Muscle of arm (tissue), 12 donors: Measurements from ENCODE around the gene ZNF804B. TPM values are rescaled to one million over a fixed set of nuclear protein-coding genes. Genes with fewer than 3 reads are reported as not detected.

Experiments used
- DNase-seq: peaks from one replicate; pipeline ENCODE4 v3.0.0-alpha.2; 2013
- polyA plus RNA-seq, 12 donors: library from polyadenylated mRNA; unstranded; fragments of 120-200 nt; gene quantifications; one replicate each; pipeline ENCODE4 v1.2.1, GENCODE V29; 2013; ENCODE audit not compliant: insufficient read length in 12 of 12

ZNF804B gene
- polyA plus RNA-seq, 12 donors = 0.04 to 0.33 (median 0.05) TPM; not detected in 9

GRCh38 chr7:88835147-88835728 lies 75.7 kb downstream of the ZNF804B start:
- no peak for DNase-seq

- no peak for DNase-seq
Measured at GRCh38 chr7:88842201-88842600, 82.7 kb downstream of the ZNF804B start.

DNA sequence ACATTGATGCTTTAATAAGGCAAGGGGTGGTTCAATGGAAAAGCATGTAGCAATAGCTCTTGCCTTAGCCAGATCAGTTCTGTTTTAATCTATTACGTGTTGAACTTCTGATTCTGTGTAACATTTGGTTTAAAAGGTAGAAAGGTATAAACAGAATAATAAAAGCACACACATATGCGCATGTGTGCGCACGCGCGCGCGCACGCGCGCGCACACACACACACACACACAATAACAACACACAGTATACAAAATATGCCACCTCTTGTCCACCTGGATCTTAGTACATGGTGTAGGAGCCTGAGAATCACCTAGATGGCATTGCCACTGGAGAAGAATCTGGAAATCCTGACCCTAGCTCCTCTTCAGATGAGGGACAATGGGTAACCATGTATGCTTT lies 85.6 kb downstream of the ZNF804B start:
- DNase-seq = no peak

DNA sequence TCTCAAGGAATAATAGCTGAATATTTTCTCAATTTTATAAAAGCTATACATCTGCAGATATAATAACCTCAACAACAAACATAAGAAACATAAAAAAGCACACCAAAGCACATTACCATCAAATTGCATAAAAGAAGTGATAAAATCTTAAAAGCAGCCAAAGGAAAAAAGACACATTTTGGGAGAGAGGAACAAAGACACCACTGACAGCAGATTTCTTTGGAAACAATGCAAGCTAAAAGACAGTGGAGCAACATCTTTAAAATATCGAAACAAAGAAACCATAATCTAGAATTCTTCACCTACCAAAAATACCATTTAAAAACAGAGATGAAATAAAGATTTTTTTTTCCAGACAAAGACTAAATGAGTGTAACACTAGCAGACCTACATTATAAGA lies 91.7 kb downstream of the ZNF804B start:
- DNase-seq = no peak

DNA sequence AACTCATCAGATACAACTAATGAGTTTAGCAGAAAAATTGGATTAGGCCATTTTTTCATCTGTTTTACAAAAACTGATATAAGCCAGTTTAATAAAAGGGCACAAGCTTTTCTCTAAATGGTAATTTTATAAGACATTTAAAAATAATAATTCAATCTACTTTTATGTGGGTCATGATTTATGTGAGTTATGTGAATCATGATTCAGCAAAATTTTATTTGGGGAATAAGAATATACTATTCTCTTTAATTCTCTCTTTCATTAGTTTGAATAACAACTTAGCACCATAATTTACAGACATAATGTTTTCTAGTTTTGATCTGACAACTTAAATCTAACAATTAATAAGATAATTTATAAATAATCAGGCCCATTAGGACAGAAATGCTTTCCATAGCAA lies 99.8 kb downstream of the ZNF804B start:
- no peak for DNase-seq

DNA sequence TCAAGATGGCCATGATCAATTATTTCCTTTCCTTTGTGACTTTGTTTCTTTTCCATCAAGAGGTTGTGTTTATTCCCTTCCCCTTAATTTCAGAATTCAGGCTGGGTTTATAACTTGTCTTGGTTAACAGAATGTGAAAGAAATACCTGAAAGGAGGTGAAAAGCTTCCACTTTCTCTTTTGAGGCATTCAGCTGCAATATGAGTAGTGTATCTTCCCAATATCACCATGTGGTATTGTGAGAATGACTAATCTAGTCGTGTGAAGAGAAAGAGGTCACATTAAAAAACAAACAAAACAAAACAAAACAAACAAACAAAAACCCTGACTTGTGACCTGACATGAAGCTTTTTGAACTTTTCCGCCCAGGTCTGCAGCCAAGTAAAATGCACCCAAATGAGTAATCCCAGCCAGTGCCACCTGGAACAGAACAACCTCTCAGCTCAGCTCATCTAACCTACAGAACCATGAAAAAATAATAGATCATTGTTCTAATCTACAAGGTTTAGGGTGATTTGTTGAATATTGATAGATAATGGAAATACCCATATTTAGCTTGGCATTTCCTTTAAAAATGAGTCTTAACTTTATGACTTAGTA lies 106.9 kb downstream of the ZNF804B start:
- no peak for DNase-seq

- no peak for DNase-seq
Measured at GRCh38 chr7:88867158-88867557, 107.7 kb downstream of the ZNF804B start.

DNA sequence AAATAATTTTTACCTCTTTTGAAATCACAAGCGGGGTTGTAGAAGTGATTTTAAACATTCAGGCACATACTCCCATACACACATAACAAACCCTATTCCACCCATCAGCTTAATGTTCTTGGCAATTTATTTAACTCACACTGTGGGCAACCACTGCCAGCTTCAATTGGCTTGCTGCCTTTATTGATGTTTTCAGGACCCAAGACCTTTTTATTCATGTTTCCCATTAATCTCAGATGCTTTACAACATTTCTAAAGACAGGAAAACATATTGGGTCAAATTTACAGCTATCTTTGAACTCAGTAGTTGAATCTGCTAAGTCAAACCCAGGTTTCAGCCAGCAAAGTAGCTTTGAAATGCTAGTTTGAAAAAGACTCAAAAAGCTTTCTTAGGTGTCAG lies 109.0 kb downstream of the ZNF804B start:
- DNase-seq = no peak

- no peak for DNase-seq
Measured at GRCh38 chr7:88881136-88881535, 121.6 kb downstream of the ZNF804B start.

GRCh38 chr7:88885131-88885530 lies 125.6 kb downstream of the ZNF804B start:
- no peak for DNase-seq

GRCh38 chr7:88888684-88889083 lies 129.2 kb downstream of the ZNF804B start:
- no peak for DNase-seq

DNA sequence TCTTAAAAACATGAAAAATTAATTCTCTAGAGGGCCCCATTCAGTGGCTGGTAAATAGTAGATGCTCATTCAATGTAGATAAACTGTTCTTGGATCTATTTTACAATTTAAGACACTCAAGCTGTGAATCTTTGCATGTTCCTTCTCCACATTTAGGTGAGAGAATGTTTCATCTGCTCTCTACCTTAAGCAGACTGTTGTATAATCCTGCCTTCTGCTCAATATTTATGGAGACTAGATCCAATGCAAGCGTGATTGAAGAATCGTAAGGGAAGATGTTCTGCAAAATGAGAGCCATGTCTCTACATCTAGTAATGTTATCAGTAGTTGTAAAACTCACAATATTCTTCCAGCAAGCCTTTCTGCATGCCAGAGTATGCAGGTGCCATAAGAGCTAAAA lies 151.0 kb downstream of the ZNF804B start:
- no peak for DNase-seq

DNA sequence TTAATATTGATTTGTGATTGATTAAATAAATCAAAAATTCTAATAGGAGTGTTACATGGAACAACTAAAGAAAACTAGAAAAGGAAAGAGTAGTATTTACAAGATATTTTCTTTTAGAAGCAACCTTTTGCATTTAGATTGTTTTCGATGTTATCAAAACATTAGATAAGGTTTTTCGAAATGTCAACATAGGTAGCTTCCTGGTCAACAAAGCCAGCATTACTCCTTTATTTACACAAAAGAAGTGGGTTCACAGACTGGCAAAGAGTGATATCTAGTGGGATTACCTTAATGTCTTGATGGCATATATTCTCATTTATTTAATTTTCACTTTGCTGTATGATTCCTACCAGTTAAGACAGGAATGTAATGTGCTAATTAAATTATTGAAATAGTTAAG lies 153.4 kb downstream of the ZNF804B start:
- no peak for DNase-seq

DNA sequence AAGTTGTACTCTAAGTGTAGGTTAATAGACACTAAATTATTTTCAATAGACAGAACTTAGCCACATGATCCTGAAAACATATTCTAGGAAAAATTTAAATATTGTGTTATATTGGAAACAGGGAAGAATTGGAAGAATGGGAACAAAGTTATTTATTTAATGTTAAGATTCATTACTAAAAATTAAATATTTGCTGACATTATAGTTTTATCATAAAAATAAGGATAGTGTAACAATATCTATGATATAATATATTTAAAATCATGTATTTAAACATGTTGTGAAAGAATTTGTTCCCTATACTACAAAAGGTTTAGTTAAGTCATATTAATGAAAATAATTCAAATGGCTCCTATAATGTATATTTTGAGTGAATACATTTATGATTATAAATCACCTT lies 156.1 kb downstream of the ZNF804B start:
- DNase-seq = no peak

GRCh38 chr7:88919478-88920131 lies 160.1 kb downstream of the ZNF804B start:
- no peak for DNase-seq

GRCh38 chr7:88922944-88923343 lies 163.4 kb downstream of the ZNF804B start:
- no peak for DNase-seq

- no peak for DNase-seq
Measured at GRCh38 chr7:88928276-88928675, 168.8 kb downstream of the ZNF804B start.

DNA sequence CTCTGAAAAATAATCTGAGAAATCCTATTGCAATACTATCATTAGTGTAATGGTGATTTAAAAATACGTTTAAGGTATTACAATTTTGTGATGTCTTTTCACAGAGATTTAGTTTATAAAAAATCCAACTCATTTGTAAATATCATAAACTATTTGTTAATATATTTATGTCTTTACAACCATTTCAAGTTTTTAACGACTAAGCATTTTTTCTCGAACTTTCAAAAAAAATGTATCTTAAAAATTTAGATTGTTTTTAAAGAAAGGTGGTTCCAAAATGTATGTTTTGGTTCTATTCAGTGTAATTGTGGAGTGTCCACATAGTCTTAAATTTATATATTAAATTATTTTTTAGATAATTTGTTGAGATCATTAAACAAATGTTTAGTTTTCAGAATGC lies 170.2 kb downstream of the ZNF804B start:
- DNase-seq = no peak

GRCh38 chr7:88933285-88933684 lies 173.8 kb downstream of the ZNF804B start:
- DNase-seq = no peak

DNA sequence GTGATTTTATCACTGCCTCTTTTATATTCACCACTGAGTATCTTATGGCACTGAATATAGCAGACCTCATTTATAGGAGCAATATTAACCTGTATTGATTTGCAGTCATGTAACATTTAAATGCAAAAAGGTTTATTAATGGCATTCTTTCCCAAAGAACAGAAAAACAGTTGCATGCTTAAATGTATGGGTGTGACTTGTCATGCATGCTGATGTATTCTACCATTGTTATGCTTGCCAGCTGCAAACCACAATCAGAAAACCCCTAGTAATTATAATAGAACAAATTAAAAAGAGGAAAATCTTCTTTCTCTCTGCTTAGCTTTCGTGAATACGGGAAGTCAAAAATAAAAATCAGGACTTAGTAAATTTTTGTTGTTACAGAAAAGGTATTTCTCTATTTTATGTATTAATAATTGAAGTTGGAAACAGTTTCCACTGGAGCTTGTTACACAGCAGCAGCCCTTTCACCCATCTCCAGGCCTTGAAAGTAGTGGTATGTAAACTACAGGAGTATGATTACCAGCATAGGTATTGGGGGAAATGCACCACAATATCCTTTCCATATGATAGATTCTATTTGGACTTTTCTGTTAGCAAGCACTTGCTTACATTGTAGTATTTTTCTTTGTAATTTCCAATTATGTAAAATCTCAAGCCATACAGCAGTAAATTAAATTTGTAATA lies 183.5 kb downstream of the ZNF804B start:
- DNase-seq = no peak

DNA sequence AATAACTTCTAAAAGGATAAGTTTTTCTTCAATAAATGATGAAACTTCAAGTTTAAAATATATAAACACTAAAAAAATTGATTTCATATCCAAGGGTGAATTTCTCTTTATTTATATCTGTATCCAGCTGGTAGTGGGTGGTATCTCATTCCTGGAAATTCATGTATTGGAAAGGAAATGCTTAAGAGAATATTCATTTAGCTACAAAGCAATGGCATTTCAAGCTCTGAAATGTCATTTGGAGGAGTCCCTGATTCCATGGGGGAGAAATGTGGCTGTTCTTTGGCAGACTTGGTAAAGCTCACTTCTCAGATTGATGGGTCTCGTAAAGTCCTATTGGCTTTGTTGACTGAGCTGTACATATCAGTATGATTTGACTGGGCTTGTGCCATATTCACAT lies 192.3 kb downstream of the ZNF804B start:
- DNase-seq = no peak

- no peak for DNase-seq
Measured at GRCh38 chr7:88964418-88964817, 204.9 kb downstream of the ZNF804B start.

DNA sequence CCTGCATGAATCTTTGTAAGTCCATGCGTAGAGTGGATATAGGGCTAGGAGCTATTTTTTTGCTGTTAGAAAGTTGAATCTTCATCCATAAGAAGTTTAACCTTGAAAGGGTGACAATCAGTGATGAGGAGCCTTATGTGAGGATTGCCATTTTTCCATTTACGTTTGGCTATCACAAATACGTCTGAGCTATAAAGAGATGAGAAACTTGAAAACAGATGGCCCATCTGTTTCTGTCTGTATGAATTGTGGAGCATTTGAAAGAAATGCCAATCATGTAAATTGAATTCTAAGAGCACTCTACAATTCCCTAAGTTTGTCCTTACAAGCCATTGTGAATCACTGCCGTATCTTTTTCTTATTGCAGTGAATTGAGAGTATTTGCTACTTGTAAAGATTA lies 205.9 kb downstream of the ZNF804B start:
- no peak for DNase-seq
